CD4-positive, alpha-beta T cell treated with Interleukin-10 for 1 hour (primary cell): ENCODE results near the gene SSC5D.
A peak's percentile ranks its signal among the peaks of the same experiment; 100 is the strongest.
"Not testable (repeated sequence)": the region's sequence is repeated elsewhere in the genome, so short reads cannot be mapped to it uniquely, and the experiment has no call there.

Source experiments
- DNase-seq: peaks from one replicate; pipeline ENCODE4 v3.0.0-alpha.2; 2020

Gene SSC5D

DNA sequence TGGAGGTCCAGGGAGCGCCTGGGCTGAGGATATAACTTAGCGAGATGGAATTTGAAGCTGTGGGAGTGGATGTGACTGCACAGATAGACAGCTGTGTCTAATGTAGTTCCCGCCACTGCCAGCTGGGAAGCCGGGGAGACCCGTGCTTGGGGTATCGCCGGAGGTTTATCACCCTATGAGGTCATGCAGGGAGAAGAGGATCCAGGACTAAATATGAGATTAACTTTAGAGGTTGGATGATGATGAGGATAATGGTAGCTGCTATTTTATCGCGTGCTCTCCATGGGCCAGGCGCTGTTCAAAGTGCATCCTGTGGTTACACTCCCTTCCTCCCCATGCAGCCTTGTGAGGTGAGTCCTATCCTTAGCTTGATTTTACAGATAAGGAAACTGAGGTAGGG lies 19.9 kb downstream of the SSC5D start:
- no peak for DNase-seq

GRCh38 chr19:55516878-55517620 lies 28.8 kb downstream of the SSC5D start:
- DNase-seq, result peak; percentile 93

DNA sequence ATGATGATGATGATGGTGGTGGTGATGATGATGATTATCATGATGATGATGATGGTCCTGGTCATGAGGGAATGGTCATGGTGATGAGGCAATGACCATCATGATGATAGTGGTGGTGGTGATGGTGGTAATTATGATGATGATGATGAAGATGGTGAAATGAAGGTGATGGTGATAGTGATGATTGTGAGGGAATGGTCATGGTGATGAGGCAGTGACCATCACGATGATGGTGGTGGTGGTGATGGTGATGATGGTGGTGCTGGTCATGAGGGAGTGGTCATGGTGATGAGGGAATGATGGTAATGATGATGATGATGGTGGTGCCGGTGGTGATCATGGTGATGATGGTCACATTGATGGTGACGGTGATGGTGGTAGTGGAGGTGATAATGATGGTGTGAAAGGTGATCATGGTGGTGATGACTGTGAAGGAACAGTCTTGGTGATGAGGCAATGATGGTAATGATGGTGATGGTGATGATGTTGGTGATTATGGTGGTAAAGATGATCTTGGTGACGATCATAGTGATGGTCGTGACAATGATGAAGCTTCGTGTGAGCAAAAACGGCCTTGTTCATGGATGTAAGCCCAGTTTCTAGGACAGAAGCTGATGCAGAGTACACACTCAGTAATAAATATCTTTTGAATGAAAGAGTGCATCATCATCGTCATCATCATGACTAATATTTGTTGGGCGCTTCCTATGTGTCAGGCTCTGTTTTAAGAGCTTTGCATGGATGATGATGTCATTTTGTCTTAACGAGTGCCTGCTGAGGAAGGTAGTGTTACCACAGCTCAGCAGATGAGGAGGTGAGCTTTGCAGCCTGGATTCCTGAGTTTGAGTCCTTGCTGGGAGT lies 31.4 kb downstream of the SSC5D start:
- no peak for DNase-seq

DNA sequence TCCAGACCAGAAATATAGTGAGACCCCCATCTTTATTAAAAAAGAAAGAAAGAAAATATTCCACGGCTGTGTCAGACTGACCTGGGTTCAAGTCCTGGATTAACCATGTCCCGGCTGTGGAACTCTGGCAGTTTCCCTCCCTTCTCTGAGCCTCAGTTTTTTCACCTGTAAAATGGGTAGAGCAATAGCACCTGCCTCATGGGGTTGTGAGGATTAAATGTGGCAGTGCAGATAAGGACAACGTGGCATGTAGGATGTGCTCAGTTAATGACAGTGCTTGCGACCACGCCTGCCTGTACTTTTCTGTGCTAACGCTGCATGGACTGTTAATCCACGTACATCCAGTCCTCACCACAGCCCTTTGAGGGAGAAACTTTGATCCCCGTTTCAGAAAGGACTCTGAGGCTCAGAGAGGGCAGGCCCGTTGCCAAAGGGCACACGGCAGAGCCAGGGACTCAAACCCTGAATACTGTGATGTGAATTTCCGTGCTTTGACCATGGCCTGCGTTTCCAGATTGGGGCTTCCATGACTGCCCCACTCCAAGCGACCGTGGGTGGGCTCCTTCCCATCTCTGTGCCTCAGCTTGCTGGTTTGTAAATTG lies 32.6 kb downstream of the SSC5D start:
- DNase-seq, result no peak

DNA sequence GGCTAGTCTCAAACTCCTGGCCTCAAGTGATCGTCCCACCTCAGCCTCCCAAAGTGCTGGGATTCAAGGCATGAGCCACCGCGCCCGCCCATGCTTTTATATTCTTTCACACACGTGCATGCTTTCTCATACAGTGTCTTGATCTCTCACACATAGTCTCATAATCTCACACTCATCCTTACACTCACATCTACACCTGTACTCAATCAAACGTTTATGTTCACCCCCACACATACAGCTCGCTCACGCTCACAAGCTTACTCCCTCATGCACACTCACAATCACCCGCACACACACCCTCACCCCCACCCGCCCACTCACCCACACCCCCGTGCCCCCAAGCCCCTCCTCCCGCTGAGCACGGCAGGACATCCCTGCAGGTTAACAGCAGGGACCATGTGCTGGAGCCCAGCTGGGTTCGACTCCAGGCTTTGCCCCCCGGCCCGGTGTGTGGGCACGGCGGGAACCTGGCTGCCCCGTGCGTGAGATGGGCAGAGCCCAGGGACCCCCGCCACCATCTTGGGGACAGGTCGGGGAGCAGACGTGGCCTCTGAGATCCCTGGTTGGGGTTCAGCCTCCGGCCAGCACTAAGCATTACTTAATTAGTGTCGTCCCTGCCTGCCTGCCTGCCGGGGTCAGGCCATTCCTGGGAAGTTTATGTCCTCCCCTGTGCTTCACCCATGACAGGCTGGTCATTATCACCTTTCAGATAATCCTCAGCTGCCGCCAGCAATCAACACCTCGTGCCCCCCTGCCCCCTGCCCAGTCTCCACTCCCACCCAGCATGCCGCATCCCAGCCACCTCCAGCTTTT lies 37.3 kb downstream of the SSC5D start:
- DNase-seq, result no peak

DNA sequence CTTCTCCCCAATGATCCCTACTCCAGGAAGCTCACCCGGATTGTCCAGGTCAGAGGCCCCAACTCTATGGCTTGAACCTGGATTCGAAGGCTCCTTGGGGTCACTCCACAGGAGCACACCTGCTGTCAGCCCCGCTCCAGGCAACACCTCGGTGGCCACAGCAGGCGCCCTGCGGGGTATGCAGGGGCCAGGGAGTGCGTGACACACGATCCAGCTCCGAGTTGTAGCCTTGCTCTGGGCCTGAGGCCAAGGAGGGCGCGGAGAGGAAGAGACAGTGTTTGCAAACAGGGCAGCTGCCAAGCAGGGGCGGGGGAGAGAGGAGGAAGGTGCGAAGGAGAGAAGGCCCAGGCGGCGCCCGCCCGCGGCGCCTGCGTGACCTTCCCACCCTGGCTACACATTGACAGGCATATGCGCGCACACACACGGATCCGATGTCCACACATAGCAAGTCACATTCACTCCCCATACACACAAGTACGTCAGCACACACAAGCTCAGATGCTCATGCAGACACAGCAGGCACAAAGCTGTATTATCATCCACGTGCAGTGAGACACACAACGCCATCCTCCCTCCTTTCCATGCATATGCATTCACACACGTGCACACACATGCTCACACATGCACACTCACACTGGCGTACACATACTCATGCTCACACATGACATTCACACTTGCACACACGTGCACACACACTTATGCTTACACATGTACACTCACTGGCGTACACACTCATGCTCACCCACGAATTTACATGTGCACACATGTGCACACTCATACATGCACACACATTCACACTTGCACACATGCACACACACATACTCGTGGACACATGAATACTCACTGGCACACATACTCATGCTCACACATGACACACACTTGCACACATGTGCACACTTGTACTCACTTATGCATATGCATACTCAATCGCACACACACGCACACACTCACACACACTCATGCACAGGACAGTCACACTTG lies 38.3 kb downstream of the SSC5D start:
- no peak for DNase-seq

GRCh38 chr19:55527197-55528029 lies 39.2 kb downstream of the SSC5D start:
- DNase-seq, result no peak

- DNase-seq, result no peak
These were observed 40.0 kb downstream of the SSC5D start for GRCh38 chr19:55528030-55528803.

- no peak for DNase-seq
These were observed 41.5 kb downstream of the SSC5D start for GRCh38 chr19:55529636-55530234.

DNA sequence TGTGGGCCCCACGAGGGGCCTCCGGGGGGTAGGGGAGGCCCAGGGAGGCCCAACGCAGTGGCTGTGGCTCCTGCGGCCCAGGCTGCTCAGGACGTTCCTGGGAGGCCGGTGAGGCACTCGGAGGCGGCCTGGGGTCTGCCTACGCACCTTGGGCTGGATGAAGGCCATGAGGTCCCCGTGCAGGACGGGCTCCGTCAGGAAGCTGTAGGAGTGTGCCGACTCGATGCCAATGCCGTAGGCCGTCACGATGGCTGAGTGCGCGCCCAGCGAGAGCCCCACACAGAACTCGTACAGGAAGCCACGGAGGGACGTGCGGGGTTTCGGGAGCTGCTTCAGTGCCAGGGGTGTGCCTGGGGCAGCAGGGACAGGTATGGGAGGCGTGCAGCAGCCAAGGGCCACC lies 42.8 kb downstream of the SSC5D start:
- DNase-seq, result no peak

GRCh38 chr19:55534280-55534679 lies 46.0 kb downstream of the SSC5D start:
- not testable (repeated sequence) for DNase-seq

DNA sequence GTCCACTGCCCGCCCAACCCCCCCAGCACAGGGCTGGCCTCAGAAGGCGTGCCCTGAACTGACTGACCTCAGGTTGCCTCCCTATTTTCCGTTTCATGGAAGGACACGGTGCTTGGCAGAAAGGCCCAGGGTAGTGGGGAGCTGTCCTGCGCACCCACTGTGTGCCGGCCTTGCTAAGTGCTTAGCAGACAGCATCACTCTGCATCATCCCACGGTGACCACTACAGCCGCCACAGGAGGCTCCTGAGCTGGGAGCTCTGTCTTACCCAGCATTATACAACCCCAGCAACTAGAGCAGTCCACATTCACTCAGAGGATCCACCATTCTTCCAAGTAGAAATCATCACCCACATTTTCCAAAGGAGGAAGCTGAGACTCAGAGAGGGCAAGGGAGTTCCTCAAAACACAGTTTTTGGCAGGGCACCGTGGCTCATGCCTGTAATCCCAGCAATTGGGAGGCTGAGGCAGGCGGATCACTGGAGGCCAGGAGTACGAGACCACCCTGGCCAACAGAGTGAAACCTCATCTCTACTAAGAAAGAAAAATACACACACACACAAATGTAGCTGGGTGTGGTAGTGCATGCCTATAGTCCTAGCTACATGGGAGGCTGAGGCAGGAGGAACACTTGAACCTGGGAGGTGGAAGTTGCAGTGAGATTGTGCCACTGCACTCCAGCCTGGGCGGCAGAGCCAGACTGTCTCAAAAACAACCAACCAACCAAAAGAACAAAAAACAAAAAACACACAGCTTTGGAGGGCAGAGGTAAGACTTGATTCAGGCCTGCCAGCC lies 47.1 kb downstream of the SSC5D start:
- DNase-seq, result no peak

DNA sequence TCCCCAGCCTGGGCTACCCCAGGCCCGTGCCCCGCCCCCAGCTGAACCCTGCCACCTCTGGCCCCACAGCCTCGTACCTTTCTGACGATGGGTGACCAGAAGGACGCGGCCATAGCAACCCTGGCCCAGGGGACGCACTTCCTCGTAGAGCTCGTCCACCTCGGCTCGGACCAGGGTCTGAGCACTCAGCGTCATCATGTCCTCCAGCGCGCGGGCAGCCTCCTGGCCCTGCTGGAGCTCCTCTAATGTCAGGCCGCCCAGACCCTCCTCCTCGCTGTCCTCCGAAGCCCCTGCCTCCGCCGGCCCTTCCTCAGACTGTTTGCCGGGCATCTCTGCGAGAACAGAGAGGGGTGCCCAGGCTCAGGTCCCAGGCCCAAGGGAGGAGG lies 47.7 kb downstream of the SSC5D start:
- no peak for DNase-seq

DNA sequence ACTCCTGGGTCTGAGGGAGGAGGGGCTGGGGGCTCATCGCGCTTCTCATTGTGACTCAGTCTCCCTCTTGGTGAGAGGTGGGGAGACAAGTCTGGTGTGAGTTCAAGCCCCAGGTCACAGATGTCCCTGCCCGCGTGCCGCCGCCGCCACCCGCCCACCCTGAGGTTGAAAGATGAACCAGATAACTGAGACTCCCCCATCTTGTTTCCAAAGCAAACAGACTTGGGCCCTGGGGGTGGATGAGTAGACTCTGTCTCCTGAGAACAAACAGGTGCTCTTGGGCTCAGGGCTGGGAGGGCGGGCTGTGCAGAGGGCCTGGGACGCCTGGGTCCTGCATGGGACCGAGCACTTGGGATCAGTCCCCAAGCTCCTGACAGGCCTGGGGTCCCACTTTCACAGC lies 48.1 kb downstream of the SSC5D start:
- no peak for DNase-seq

DNA sequence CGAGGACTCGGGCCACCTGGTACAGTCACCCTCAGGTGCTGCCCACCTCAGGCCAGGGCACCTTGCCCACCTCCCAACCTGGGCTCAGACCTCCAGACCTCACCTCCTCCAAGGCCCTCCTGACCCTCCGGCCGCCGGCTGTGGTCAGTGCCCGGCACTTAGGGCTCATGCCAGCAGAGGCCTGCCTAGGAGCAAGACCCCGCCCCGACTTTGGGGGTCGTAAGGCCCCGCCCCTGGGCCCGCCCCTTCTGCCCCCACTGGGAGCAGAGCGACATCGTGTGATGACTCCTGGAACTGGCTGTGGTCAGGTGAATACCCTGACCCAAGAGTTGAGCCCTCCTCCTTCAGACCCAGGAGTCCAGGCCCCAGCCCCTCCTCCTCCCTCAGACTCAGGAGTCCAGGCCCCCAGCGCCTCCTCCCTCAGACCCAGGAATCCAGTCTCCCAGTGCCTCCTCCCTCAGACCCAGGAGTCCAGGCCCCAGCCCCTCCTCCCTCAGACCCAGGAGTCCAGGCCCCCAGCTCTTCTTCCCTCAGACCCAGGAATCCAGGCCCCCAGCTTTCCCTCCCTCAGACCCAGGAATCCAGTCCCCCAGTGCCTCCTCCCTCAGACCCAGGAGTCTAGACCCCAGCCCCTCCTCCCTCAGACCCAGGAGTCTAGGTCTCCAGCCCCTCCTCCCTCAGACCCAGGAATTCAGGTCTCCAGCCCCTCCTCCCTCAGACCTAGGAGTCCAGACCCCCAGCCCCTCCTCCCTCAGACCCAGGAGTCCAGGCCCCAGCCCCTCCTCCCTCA lies 48.9 kb downstream of the SSC5D start, which contains the start of gene SBK2:
TSS of gene SBK2 (minus strand) at position 183 of the 790 bp plus-strand sequence. CDS start 839 bp downstream, outside the sequence.
- DNase-seq, result no peak

DNA sequence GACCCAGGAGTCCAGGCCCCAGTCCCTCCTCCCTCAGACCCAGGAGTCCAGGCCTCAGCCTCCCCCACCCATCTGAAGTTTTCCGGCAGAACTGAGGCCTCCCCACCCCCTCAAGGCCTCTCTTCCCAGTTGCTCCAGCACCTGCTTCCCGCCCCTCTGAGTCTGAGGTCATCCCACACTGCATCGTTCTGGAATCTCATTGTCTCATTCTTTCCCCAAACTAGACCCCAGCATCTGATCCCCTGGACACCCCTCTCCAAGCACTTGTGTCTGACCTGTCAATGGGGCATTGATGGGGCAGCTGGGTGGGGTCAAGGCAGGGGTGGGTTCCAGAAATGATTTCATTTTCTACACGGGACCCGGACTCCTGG lies 49.5 kb downstream of the SSC5D start:
- DNase-seq, result no peak

GRCh38 chr19:55538132-55538531 lies 49.9 kb downstream of the SSC5D start:
- no peak for DNase-seq
